ENCODE data around the gene SHC3. TPM values are rescaled to one million over a fixed set of nuclear protein-coding genes. Genes with fewer than 3 reads are reported as not detected.

Gene SHC3
- total RNA-seq, 2 donors from 2014 or later = 0.95 to 1.3 TPM

DNA sequence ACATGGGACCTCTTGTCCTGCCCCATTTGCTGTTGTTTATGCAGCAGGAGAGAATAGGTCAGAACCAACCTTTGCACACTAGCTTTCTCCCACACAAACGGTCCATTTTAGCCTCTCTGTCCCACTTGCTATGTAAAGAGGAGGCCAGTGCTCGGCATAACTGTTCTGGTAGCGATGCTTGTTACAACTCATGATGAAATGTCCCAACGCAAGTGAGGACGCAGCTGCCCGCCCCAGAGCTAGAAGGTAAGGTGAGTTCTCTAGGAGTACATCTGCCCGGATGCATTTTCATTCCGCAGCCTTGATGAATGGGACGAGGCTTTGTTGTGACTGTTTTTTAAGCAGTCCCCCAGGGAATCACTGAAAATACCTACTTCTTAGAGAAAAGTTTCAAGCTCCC is 173.3 kb downstream of the SHC3 start:
- Histone ChIP-seq H3K4me1 (ENCODE audit: control insufficient read depth, insufficient read depth, low read length) (peaks cover 4% of the 10 kb centered on the region), H3K4me3 (ENCODE audit: low read length) (no peak overlapping the region), H3K27me3 (ENCODE audit: control insufficient read depth, insufficient read depth, low read length, poor library complexity, severe bottlenecking) (no peaks in the 10 kb centered on the region), H3K36me3 (ENCODE audit: control insufficient read depth, insufficient read depth, low read length) (peaks cover 41% of the 10 kb centered on the region), H3K27ac (ENCODE audit: low read depth, low read length) (no peak overlapping the region), H3K9me3 (ENCODE audit: control insufficient read depth, low read length) (no peaks in the 10 kb centered on the region), H3K9ac (ENCODE audit: extremely low read depth, low read length, poor library complexity, severe bottlenecking) (no peak overlapping the region)
- no peaks in the 10 kb centered on the region for H3K27me3 Mint-ChIP-seq (ENCODE audit: insufficient read depth)
- H3K4me1 Mint-ChIP-seq = peaks cover 13% of the 10 kb centered on the region
- H3K36me3 Mint-ChIP-seq (ENCODE audit: low read depth) = peaks cover 43% of the 10 kb centered on the region
- TF ChIP-seq CTCF (conservative IDR thresholded peaks at IDR 0.05) = no peak
- H3K27ac Mint-ChIP-seq = no peak overlapping the region
- 87 to 92% methylated on average over 6 to 9 of the region's 9 CpGs for WGBS, 2 experiments (ENCODE audit: insufficient coverage in 1 of 2, insufficient read length in 1 of 2)
- no peak overlapping the region for H3K4me3 Mint-ChIP-seq
- no peaks in the 10 kb centered on the region for H3K9me3 Mint-ChIP-seq
- no peak for DNase-seq

- TF ChIP-seq CTCF (conservative IDR thresholded peaks at IDR 0.05) = no peak
- H3K27me3 ChIP-seq (ENCODE audit: control insufficient read depth, insufficient read depth, low read length, poor library complexity, severe bottlenecking) = no peaks in the 10 kb centered on the region
- Mint-ChIP-seq H3K27ac (peak overlapping the region; percentile 25), H3K4me3 (no peak overlapping the region), H3K27me3 (ENCODE audit: insufficient read depth) (no peaks in the 10 kb centered on the region), H3K36me3 (ENCODE audit: low read depth) (peaks cover 49% of the 10 kb centered on the region), H3K4me1 (peaks cover 13% of the 10 kb centered on the region), H3K9me3 (no peaks in the 10 kb centered on the region)
- H3K36me3 ChIP-seq (ENCODE audit: control insufficient read depth, insufficient read depth, low read length) = peaks cover 54% of the 10 kb centered on the region
- H3K9ac ChIP-seq (ENCODE audit: extremely low read depth, low read length, poor library complexity, severe bottlenecking) = no peak overlapping the region
- no peak overlapping the region for H3K27ac ChIP-seq (ENCODE audit: low read depth, low read length)
- 91 to 96% methylated on average over 6 of the region's 6 CpGs for WGBS, 2 experiments (ENCODE audit: insufficient coverage in 1 of 2, insufficient read length in 1 of 2)
- no peaks in the 10 kb centered on the region for H3K9me3 ChIP-seq (ENCODE audit: control insufficient read depth, low read length)
- no peak for DNase-seq
- H3K4me3 ChIP-seq (ENCODE audit: low read length) = no peak overlapping the region
- H3K4me1 ChIP-seq (ENCODE audit: control insufficient read depth, insufficient read depth, low read length) = peaks cover 4% of the 10 kb centered on the region
These were observed 175.6 kb downstream of the SHC3 start for GRCh38 chr9:89002987-89003386.

GRCh38 chr9:89001917-89002540 is 176.6 kb downstream of the SHC3 start:
- H3K4me3 Mint-ChIP-seq = no peak overlapping the region
- H3K9me3 ChIP-seq (ENCODE audit: control insufficient read depth, low read length) = no peaks in the 10 kb centered on the region
- peaks cover 13% of the 10 kb centered on the region for H3K4me1 Mint-ChIP-seq
- no peak overlapping the region for H3K9ac ChIP-seq (ENCODE audit: extremely low read depth, low read length, poor library complexity, severe bottlenecking)
- no peak overlapping the region for H3K27ac Mint-ChIP-seq
- peaks cover 58% of the 10 kb centered on the region for H3K36me3 Mint-ChIP-seq (ENCODE audit: low read depth)
- H3K4me1 ChIP-seq (ENCODE audit: control insufficient read depth, insufficient read depth, low read length) = peaks cover 10% of the 10 kb centered on the region
- no peak for DNase-seq
- H3K27me3 ChIP-seq (ENCODE audit: control insufficient read depth, insufficient read depth, low read length, poor library complexity, severe bottlenecking) = no peaks in the 10 kb centered on the region
- no peak for TF ChIP-seq CTCF (conservative IDR thresholded peaks at IDR 0.05)
- no peak overlapping the region for H3K4me3 ChIP-seq (ENCODE audit: low read length)
- H3K27ac ChIP-seq (ENCODE audit: low read depth, low read length) = no peak overlapping the region
- peaks cover 64% of the 10 kb centered on the region for H3K36me3 ChIP-seq (ENCODE audit: control insufficient read depth, insufficient read depth, low read length)
- 95% methylated on average over 13 to 27 of the region's 27 CpGs for WGBS, 2 experiments (ENCODE audit: insufficient coverage in 1 of 2, insufficient read length in 1 of 2)
- no peaks in the 10 kb centered on the region for H3K27me3 Mint-ChIP-seq (ENCODE audit: insufficient read depth)
- H3K9me3 Mint-ChIP-seq = no peaks in the 10 kb centered on the region
